ENCODE data around the gene TBC1D3D. TPM values are rescaled to one million over a fixed set of nuclear protein-coding genes. Genes with fewer than 3 reads are reported as not detected.
"Not testable (repeated sequence)": the region's sequence is repeated elsewhere in the genome, so short reads cannot be mapped to it uniquely, and the experiment has no call there.

Gene TBC1D3D
- not detected in 2 replicates for total RNA-seq (2014; rRNA removed; shearing (Covaris generic))

- DNase-seq (ENCODE audit: low spot score): not testable (repeated sequence)
Observed at GRCh38 chr17:38003676-38004075, at the start of gene TBC1D3D. TBC1D3D (plus strand) TSS chr17:38003976; CDS start chr17:38005561, 1,585 bp downstream.

- DNase-seq (ENCODE audit: low spot score): not testable (repeated sequence)
Observed at GRCh38 chr17:37988960-37989359, 14.8 kb upstream of the TBC1D3D start, which contains the start of gene TBC1D3L. TBC1D3L (minus strand) TSS chr17:37989060; CDS start chr17:37987520, 1,540 bp downstream.

Other genes starting within 250 kb of the TBC1D3D start
- 0.10 TPM in 1 of 2 replicates, not detected in the other for gene TBC1D3K, start 79.6 kb upstream of the TBC1D3D start, total RNA-seq (2014; rRNA removed; shearing (Covaris generic))
- gene TBC1D3L, start 14.9 kb upstream of the TBC1D3D start, total RNA-seq (2014; rRNA removed; shearing (Covaris generic)): 2.8 and 4.6 TPM in 2 replicates
- gene TBC1D3C, start 64.7 kb downstream of the TBC1D3D start, total RNA-seq (2014; rRNA removed; shearing (Covaris generic)): not detected in 2 replicates
- not detected in 2 replicates for gene TBC1D3E, start 124.0 kb downstream of the TBC1D3D start, total RNA-seq (2014; rRNA removed; shearing (Covaris generic))
- gene TBC1D3, start 188.6 kb downstream of the TBC1D3D start, total RNA-seq (2014; rRNA removed; shearing (Covaris generic)): not detected in 2 replicates

Measured in A172 (cell line).